Measurements from ENCODE around the gene LYZ.

DNA sequence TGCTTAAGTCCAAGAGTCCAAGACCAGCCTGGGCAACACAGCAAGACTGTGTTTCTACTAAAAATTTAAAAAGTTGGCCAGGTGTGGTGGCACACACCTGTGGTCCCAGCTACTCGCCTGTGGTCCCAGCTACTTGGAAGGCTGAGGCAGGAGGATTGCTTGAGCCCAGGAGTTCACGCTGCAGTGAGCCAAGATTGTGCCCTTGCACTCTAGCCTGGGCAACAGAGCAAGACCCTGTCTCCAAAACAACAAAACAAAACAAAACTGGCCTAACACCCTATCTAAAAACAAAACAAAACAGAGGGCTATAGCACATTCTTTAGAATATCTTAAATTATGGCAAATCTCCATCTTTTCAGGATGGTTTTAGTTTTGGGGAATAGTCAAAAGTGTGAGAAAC, 3.1 kb upstream of the LYZ start:
- TF ChIP-seq CTCF (IDR thresholded peaks at IDR 0.05) (no peak), POLR2A (IDR thresholded peaks at IDR 0.05) (no peak)
